Fibroblast of mammary gland (primary cell): ENCODE data around the gene CD300C.
"Not testable (repeated sequence)": the region's sequence is repeated elsewhere in the genome, so short reads cannot be mapped to it uniquely, and the experiment has no call there.

ENCODE experiments used
- DNase-seq: peaks from one replicate; pipeline ENCODE4 v3.0.0-alpha.2; 2010; ENCODE audit warnings: low read depth
- H3K4me3 ChIP-seq: 2 replicates; pipeline ENCODE4 v1.5.1; 2011; ENCODE audit warnings: low read depth, mild to moderate bottlenecking, low read length, moderate library complexity; ENCODE audit not compliant: control insufficient read depth
- TF ChIP-seq, protein P1 (sequence below): conservative IDR thresholded peaks from 2 replicates; pipeline ENCODE4 v1.5.1; 2011; ENCODE audit warnings: low read depth, low read length, inconsistent platforms; ENCODE audit not compliant: control insufficient read depth, insufficient read depth

Gene CD300C

DNA sequence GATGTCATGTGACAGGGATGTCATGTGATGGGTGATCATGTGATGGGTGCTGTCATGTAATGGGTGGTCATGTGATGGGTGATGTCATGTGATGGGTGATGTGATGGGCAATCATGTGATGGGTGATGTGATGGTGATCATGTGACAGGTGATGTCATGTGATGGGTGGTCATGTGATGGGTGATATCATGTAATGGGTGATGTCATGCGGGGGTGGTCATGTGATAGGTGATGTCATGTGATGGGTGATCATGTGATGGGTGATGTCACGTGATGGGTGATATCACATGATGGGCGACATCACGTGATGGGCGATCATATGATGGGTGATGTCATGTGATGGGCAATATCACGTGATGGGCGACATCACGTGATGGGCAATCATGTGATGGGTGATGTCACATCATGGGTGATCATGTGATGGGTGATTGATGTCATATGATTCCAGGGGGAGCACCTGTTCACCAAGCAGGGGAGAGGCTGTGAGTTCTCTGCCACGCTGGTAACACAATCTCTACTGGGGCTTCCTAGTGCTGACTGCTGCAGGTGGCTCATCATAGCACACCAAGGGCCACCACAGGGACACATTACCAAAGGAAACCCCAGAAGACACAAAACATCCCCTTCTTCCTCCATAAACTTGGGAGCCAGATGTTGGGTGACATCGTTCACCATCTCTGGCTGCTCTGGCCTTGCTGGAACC lies 31.1 kb downstream of the CD300C start:
- TF ChIP-seq, protein P1, sequence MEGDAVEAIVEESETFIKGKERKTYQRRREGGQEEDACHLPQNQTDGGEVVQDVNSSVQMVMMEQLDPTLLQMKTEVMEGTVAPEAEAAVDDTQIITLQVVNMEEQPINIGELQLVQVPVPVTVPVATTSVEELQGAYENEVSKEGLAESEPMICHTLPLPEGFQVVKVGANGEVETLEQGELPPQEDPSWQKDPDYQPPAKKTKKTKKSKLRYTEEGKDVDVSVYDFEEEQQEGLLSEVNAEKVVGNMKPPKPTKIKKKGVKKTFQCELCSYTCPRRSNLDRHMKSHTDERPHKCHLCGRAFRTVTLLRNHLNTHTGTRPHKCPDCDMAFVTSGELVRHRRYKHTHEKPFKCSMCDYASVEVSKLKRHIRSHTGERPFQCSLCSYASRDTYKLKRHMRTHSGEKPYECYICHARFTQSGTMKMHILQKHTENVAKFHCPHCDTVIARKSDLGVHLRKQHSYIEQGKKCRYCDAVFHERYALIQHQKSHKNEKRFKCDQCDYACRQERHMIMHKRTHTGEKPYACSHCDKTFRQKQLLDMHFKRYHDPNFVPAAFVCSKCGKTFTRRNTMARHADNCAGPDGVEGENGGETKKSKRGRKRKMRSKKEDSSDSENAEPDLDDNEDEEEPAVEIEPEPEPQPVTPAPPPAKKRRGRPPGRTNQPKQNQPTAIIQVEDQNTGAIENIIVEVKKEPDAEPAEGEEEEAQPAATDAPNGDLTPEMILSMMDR: no peak
- H3K4me3 ChIP-seq: no peak overlapping the region
- no peak for DNase-seq

DNA sequence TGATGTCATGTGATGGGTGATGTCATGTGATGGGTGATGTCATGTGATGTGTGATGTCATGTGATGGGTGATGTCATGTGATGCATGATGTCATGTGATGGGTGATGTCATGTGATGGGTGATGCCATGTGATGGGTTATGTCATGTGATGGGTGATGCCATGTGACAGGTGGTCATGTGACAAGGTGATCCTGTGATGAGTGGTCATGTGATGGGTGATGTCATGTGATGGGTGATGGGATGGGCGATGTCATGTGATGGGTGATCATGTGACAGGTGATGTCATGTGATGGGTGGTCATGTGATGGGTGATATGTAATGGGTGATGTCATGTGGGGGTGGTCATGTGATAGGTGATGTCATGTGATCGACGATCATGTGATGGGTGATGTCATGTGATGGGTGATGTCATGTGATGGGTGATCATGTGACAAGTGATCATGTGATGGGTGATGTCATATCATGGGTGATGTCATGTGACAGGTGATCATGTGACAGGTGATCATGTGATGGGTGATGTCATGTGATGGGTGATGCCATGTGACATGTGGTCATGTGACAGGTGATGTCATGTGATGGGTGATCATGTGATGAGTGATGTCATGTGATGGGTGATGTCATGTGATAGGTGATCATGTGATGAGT lies 31.8 kb downstream of the CD300C start:
- TF ChIP-seq, protein P1: no peak
- DNase-seq: peak; percentile 65
- H3K4me3 ChIP-seq: no peak overlapping the region

DNA sequence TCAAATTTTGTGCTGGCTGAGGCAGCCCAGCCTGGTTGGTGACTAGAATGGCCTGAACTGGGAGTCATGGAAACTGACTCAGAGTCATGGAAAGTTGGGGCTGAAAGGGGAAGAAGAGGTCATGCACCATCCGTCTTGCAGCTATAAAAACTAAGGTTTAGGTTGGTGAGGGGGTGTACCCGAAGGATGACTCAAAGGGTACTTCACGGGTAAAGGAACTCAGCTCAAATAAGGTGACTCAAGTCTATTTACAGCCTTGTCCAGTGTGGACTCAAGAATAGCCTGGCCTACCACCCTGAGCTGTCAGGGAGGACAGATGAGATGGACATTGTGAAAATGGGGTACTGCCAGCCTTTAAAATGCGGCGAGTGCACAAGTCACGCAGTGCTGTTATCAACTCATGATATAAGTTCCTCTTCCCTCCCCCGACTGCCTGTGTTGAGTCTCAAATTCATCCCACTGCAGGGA lies 33.3 kb downstream of the CD300C start:
- TF ChIP-seq, protein P1: no peak
- peak; percentile 87 for DNase-seq
- H3K4me3 ChIP-seq: no peak overlapping the region

DNA sequence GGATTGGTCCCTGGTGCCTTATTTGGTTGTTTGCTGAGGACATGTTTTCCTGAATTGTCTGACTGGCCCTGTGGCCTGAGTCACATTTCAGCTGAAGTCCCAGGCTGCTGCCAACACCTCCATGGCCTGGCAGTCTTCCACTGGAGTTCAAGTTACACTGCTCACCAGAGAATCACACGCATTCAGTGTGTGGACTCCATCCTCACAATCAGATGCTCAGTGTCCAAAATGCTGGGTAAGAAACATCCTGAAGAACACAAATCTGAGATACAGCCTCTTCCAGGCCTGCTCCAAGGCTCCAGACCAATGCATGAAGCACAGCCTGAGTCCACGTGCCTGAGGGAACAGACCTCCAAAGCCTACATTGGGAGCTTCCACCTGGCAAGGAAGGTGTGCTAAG lies 33.9 kb downstream of the CD300C start:
- TF ChIP-seq, protein P1: no peak
- no peak overlapping the region for H3K4me3 ChIP-seq
- peak; percentile 81 for DNase-seq

DNA sequence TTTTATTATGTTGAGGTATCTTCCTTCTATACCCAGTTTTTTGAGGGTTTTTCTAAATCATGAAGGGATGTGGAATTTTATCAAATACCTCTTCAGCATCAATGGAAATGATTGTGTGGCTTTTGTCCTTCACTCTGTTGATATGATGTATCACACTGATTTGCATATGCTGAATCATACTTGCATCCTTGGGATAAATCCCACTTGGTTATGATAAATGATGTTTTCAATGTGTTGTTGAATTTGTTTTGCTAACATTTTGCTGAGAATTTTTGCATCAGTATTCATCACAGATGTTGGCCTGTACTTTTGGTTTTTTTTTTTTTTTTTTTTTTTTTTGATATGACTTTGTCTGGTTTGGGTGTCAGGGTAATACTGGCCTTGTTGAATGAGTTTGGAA lies 37.8 kb downstream of the CD300C start:
- DNase-seq: peak; percentile 17
- no peak overlapping the region for H3K4me3 ChIP-seq
- TF ChIP-seq, protein P1: no peak

DNA sequence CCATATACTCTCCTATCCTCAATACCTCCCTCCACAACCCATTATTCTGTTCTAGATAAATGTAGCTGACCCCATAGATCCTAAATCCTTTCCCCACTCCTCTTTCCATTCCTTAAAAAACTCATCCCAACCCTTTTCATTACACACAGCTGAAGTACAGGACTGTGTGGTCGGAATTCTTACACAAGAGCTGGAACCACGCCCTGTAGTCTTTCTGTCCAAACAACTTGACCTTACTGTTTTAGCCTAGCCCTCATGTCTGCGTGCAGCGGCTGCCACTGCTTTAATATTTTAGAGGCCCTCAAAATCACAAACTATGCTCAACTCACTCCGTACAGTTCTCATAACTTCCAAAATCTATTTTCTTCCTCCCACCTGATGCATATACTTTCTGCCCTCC lies 42.0 kb downstream of the CD300C start:
- not testable (repeated sequence) for H3K4me3 ChIP-seq
- peak; percentile 59 for DNase-seq

DNA sequence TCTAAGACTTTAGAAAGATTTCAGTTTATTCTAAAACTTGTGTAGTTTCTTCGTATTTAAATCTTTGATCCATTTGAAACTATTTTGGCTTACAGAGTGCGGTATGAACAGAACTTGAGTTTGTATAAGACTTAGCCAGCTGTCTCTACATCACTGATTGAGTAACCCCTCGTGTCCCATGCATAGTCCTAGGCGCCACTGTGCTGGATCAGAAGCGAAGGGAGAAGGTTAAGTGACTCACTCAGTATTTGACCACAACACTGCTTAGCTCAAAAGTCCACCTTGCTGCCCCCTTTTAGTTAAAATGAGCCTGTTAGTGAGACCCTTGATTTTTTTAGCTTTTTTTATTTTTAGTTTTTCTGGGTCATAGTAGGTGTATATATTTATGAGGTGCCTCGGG lies 43.1 kb downstream of the CD300C start:
- H3K4me3 ChIP-seq: no peak overlapping the region
- TF ChIP-seq, protein P1: no peak
- peak; percentile 9 for DNase-seq
